Measurements from ENCODE around the gene VSTM4.

Gene VSTM4

DNA sequence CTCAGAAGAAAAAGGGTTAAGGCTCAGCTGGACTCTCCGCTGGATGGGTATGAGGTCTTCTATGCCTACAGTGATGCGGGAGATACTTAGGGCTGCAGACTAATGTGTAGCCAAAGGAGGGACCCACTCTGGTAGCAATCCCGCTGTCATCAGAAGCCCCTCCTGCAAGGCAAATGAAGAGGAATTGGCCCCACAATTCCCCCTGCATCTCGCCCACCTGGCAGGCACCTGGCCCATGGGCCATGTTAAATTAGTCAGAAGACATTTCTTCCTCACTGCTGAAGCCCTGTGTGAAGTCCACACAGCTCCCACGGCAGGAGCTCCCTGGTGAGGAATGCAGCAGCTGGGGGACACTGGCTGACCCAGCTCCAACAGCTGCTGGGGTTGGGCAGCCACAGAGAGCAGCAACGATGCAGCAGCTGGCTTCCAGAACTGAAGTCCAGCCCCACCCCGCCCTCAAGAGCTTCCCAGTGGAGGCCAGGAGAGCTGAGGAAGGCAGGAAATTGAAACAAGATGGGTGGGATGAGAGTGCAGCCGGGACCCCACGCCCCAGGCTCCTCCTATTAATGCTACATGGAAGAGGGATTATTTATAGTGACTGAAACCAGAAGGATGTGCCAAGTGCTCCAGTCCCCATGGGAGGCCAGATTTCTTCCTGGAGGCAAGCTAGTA lies 5.5 kb downstream of the VSTM4 start:
- no peak overlapping the region for H4K8ac ChIP-seq (ENCODE audit: low read length)
- H3K23ac ChIP-seq (ENCODE audit: low read length in 2 of 2), result no peak overlapping the region
- H2BK120ac ChIP-seq (ENCODE audit: low read depth, low read length), result no peak overlapping the region
- no peak overlapping the region for H4K91ac ChIP-seq (ENCODE audit: low read length)
- H2AFZ ChIP-seq (ENCODE audit: low read depth, low read length), result no peak overlapping the region
- no peak overlapping the region for H3K14ac ChIP-seq (ENCODE audit: low read length in 2 of 2)
- no peak overlapping the region for H3K4me2 ChIP-seq (ENCODE audit: low read length, poor library complexity, severe bottlenecking)
- H3K18ac ChIP-seq (ENCODE audit: low read depth in 1 of 2, low read length in 2 of 2), result no peak overlapping the region
- H3K9ac ChIP-seq (ENCODE audit: low read length), result peak overlapping the region; percentile 32
- H3K27me3 ChIP-seq (ENCODE audit: control insufficient read depth in 1 of 2, insufficient read depth in 1 of 2, low read length in 2 of 2), result peaks cover 0 to 10% of the 10 kb centered on the region in 2 experiments
- no peak overlapping the region for H3K27ac ChIP-seq (ENCODE audit: low read length, poor library complexity, severe bottlenecking)
- H3K79me1 ChIP-seq (replicated peaks; ENCODE audit: low read length, poor library complexity, severe bottlenecking), result peaks cover 8% of the 10 kb centered on the region
- H2BK15ac ChIP-seq (ENCODE audit: low read depth, poor library complexity, severe bottlenecking), result no peak overlapping the region
- peak overlapping the region in 1 of 2 experiments; percentile 43 for H3K4me3 ChIP-seq (ENCODE audit: insufficient read depth in 1 of 2, low read depth in 1 of 2, low read length in 2 of 2)
- H3K9me3 ChIP-seq (ENCODE audit: control insufficient read depth, low read length), result no peaks in the 10 kb centered on the region
- no peak overlapping the region for H2BK12ac ChIP-seq (ENCODE audit: low read length in 2 of 2)
- DNase-seq, result peak; percentile 52
- H2BK5ac ChIP-seq (ENCODE audit: low read depth, low read length, poor library complexity, severe bottlenecking), result no peak overlapping the region
- WGBS, result 48% methylated on average over 9 of the region's 9 CpGs
- peaks cover 6% of the 10 kb centered on the region for H3K4me1 ChIP-seq (ENCODE audit: control insufficient read depth, insufficient read depth, low read depth, low read length)
- H2AK5ac ChIP-seq (ENCODE audit: low read length, severe bottlenecking), result no peak overlapping the region
- H3K36me3 ChIP-seq (ENCODE audit: control insufficient read depth in 1 of 2, insufficient read depth in 2 of 2, low read depth in 1 of 2, low read length in 2 of 2), result peaks cover 9 to 13% of the 10 kb centered on the region in 2 experiments
- H3K4ac ChIP-seq (ENCODE audit: low read depth in 1 of 2, low read length in 2 of 2), result no peak overlapping the region

DNA sequence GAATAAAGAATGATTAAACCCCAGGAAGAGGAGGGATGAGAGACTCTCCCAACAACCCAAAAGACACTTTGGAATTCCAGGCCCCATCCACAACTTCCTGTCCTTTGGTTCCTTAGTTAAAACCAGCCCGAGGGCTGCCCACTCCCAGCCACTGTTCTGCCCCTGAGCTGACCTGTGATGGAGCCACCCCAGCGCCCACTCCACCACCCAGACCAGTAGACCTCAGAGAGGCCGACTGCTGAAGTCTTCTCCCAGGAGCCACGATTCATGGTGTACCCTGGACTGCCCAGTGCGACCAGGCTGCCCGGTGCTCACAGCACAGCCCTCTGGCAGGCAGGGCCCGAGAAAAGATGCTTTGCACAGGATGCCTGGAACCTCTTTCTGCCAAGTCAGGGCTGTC lies 6.7 kb downstream of the VSTM4 start:
- no peak overlapping the region for H3K4ac ChIP-seq (ENCODE audit: low read depth in 1 of 2, low read length in 2 of 2)
- H3K4me2 ChIP-seq (ENCODE audit: low read length, poor library complexity, severe bottlenecking), result no peak overlapping the region
- H2BK15ac ChIP-seq (ENCODE audit: low read depth, poor library complexity, severe bottlenecking), result peak overlapping the region; percentile 35
- H3K4me1 ChIP-seq (ENCODE audit: control insufficient read depth, insufficient read depth, low read depth, low read length), result peaks cover 4% of the 10 kb centered on the region
- H3K23ac ChIP-seq (ENCODE audit: low read length in 2 of 2), result no peak overlapping the region
- H3K14ac ChIP-seq (ENCODE audit: low read length in 2 of 2), result no peak overlapping the region
- H2BK12ac ChIP-seq (ENCODE audit: low read length in 2 of 2), result no peak overlapping the region
- H3K9ac ChIP-seq (ENCODE audit: low read length), result no peak overlapping the region
- H3K27me3 ChIP-seq (ENCODE audit: control insufficient read depth in 1 of 2, insufficient read depth in 1 of 2, low read length in 2 of 2), result peaks cover 0 to 4% of the 10 kb centered on the region in 2 experiments
- H4K91ac ChIP-seq (ENCODE audit: low read length), result no peak overlapping the region
- H2AFZ ChIP-seq (ENCODE audit: low read depth, low read length), result no peak overlapping the region
- peaks cover 9 to 13% of the 10 kb centered on the region in 2 experiments for H3K36me3 ChIP-seq (ENCODE audit: control insufficient read depth in 1 of 2, insufficient read depth in 2 of 2, low read depth in 1 of 2, low read length in 2 of 2)
- no peak overlapping the region for H3K27ac ChIP-seq (ENCODE audit: low read length, poor library complexity, severe bottlenecking)
- H2AK5ac ChIP-seq (ENCODE audit: low read length, severe bottlenecking), result no peak overlapping the region
- H2BK5ac ChIP-seq (ENCODE audit: low read depth, low read length, poor library complexity, severe bottlenecking), result no peak overlapping the region
- H4K8ac ChIP-seq (ENCODE audit: low read length), result no peak overlapping the region
- no peak overlapping the region for H3K4me3 ChIP-seq (ENCODE audit: insufficient read depth in 1 of 2, low read depth in 1 of 2, low read length in 2 of 2)
- 77% methylated on average over 7 of the region's 7 CpGs for WGBS
- no peak overlapping the region for H3K18ac ChIP-seq (ENCODE audit: low read depth in 1 of 2, low read length in 2 of 2)
- no peak overlapping the region for H2BK120ac ChIP-seq (ENCODE audit: low read depth, low read length)
- H3K9me3 ChIP-seq (ENCODE audit: control insufficient read depth, low read length), result no peaks in the 10 kb centered on the region
- DNase-seq, result no peak
- H3K79me1 ChIP-seq (replicated peaks; ENCODE audit: low read length, poor library complexity, severe bottlenecking), result peaks cover 8% of the 10 kb centered on the region

GRCh38 chr10:49107887-49108267 lies 7.4 kb downstream of the VSTM4 start:
- Histone ChIP-seq H3K14ac (ENCODE audit: low read length in 2 of 2) (no peak overlapping the region), H3K4me3 (ENCODE audit: insufficient read depth in 1 of 2, low read depth in 1 of 2, low read length in 2 of 2) (no peak overlapping the region), H3K9ac (ENCODE audit: low read length) (no peak overlapping the region), H3K27me3 (ENCODE audit: control insufficient read depth in 1 of 2, insufficient read depth in 1 of 2, low read length in 2 of 2) (no peaks in the 10 kb centered on the region), H2AFZ (ENCODE audit: low read depth, low read length) (no peak overlapping the region), H3K36me3 (ENCODE audit: control insufficient read depth in 1 of 2, insufficient read depth in 2 of 2, low read depth in 1 of 2, low read length in 2 of 2) (peaks cover 9 to 13% of the 10 kb centered on the region in 2 experiments), H3K4me1 (ENCODE audit: control insufficient read depth, insufficient read depth, low read depth, low read length) (peaks cover 4% of the 10 kb centered on the region), H3K27ac (ENCODE audit: low read length, poor library complexity, severe bottlenecking) (no peak overlapping the region), H3K4ac (ENCODE audit: low read depth in 1 of 2, low read length in 2 of 2) (no peak overlapping the region), H3K79me1 (replicated peaks; ENCODE audit: low read length, poor library complexity, severe bottlenecking) (peaks cover 4% of the 10 kb centered on the region), H2BK15ac (ENCODE audit: low read depth, poor library complexity, severe bottlenecking) (no peak overlapping the region), H2AK5ac (ENCODE audit: low read length, severe bottlenecking) (no peak overlapping the region), H4K8ac (ENCODE audit: low read length) (no peak overlapping the region), H3K18ac (ENCODE audit: low read depth in 1 of 2, low read length in 2 of 2) (no peak overlapping the region), H2BK120ac (ENCODE audit: low read depth, low read length) (no peak overlapping the region), H3K4me2 (ENCODE audit: low read length, poor library complexity, severe bottlenecking) (no peak overlapping the region), H2BK5ac (ENCODE audit: low read depth, low read length, poor library complexity, severe bottlenecking) (no peak overlapping the region), H3K9me3 (ENCODE audit: control insufficient read depth, low read length) (no peaks in the 10 kb centered on the region), H3K23ac (ENCODE audit: low read length in 2 of 2) (no peak overlapping the region), H2BK12ac (ENCODE audit: low read length in 2 of 2) (no peak overlapping the region), H4K91ac (ENCODE audit: low read length) (no peak overlapping the region)
- DNase-seq, result no peak
- WGBS, result 89% methylated on average over 8 of the region's 8 CpGs

DNA sequence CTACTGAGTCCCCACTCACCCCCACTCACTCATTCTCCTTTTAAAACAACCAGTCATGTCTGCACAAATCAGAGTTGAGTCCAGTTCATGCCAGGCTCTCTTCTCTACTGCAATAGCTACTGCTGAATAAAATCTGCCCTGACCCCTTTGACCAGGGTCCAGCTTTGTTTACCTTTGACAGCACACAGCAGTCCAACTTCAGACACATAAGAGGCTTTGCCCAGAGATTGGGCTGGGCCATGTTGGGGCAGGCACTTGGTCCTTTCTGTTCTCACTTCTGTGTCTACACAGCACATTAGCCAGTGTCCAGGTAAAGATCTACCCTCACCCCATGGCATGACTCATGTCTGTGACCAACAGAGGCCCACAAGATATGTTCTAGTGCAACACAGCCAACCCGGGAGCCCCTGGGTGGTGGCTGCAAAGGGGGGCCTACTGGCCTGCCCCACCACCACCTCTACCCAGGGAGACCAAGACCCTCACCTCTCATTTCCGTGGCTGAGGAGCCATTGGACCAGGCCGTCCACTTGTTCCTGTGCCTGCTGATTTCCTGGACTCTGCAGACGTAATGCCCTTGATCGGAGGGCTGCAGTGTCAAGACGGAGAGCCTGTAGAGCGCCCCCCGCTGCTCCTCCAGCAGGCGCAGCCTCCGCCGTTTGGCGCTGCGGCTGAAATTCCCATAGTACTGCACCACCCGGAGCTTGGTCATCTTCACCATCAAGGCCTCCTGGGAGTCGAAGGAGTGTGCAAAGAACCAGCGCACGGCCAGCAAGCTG lies 8.0 kb downstream of the VSTM4 start:
- no peak overlapping the region for H3K18ac ChIP-seq (ENCODE audit: low read depth in 1 of 2, low read length in 2 of 2)
- H3K27ac ChIP-seq (ENCODE audit: low read length, poor library complexity, severe bottlenecking), result no peak overlapping the region

More for the DNA sequence above, 8.0 kb downstream of the VSTM4 start:
- WGBS, result 94% methylated on average over 17 of the region's 17 CpGs
- H3K4ac ChIP-seq (ENCODE audit: low read depth in 1 of 2, low read length in 2 of 2), result no peak overlapping the region
- peaks cover 4% of the 10 kb centered on the region for H3K4me1 ChIP-seq (ENCODE audit: control insufficient read depth, insufficient read depth, low read depth, low read length)
- no peak overlapping the region for H4K91ac ChIP-seq (ENCODE audit: low read length)
- no peak overlapping the region for H2AFZ ChIP-seq (ENCODE audit: low read depth, low read length)
- H2AK5ac ChIP-seq (ENCODE audit: low read length, severe bottlenecking), result no peak overlapping the region
- no peak overlapping the region for H3K4me2 ChIP-seq (ENCODE audit: low read length, poor library complexity, severe bottlenecking)
- H3K14ac ChIP-seq (ENCODE audit: low read length in 2 of 2), result no peak overlapping the region
- no peak overlapping the region for H2BK15ac ChIP-seq (ENCODE audit: low read depth, poor library complexity, severe bottlenecking)
- H2BK12ac ChIP-seq (ENCODE audit: low read length in 2 of 2), result no peak overlapping the region
- peaks cover 3% of the 10 kb centered on the region for H3K79me1 ChIP-seq (replicated peaks; ENCODE audit: low read length, poor library complexity, severe bottlenecking)
- H4K8ac ChIP-seq (ENCODE audit: low read length), result no peak overlapping the region
- no peak overlapping the region for H3K23ac ChIP-seq (ENCODE audit: low read length in 2 of 2)
- H3K9ac ChIP-seq (ENCODE audit: low read length), result no peak overlapping the region
- no peak overlapping the region for H2BK120ac ChIP-seq (ENCODE audit: low read depth, low read length)
- H3K36me3 ChIP-seq (ENCODE audit: control insufficient read depth in 1 of 2, insufficient read depth in 2 of 2, low read depth in 1 of 2, low read length in 2 of 2), result peaks cover 9 to 19% of the 10 kb centered on the region in 2 experiments
- H3K4me3 ChIP-seq (ENCODE audit: insufficient read depth in 1 of 2, low read depth in 1 of 2, low read length in 2 of 2), result no peak overlapping the region
- no peak overlapping the region for H2BK5ac ChIP-seq (ENCODE audit: low read depth, low read length, poor library complexity, severe bottlenecking)
- DNase-seq, result no peak
- no peaks in the 10 kb centered on the region for H3K9me3 ChIP-seq (ENCODE audit: control insufficient read depth, low read length)
- no peaks in the 10 kb centered on the region for H3K27me3 ChIP-seq (ENCODE audit: control insufficient read depth in 1 of 2, insufficient read depth in 1 of 2, low read length in 2 of 2)

All from mesenchymal stem cell (in vitro differentiated cells and primary cell).